Panc1 (cell line): Measurements from ENCODE around the gene ITPRIP. TPM values are rescaled to one million over a fixed set of nuclear protein-coding genes. Genes with fewer than 3 reads are reported as not detected.

Experiments used
- ATAC-seq: fragments of 200-7000 bp; cut with Tn5 transposase; 2 replicates; pipeline ENCODE4 v1.9.1; 2020; ENCODE audit warnings: mild to moderate bottlenecking, moderate library complexity
- BruUV-seq: library from RNA; stranded (reverse); fragments of 400-500 nt; replicated peaks from 2 replicates; lab custom pipeline; 2021; lab: Mats Ljungman, UMichigan
- CTCF ChIA-PET: fragments of 300-600 bp; sonication (Branson Sonifier 250); formaldehyde crosslinking; loops from one replicate; lab custom pipeline; 2022; ENCODE audit warnings: antibody characterized with exemption; lab: Charles Lee
- POLR2A ChIA-PET: fragments of 300-600 bp; sonication (Branson Sonifier 250); formaldehyde crosslinking; loops from one replicate; lab custom pipeline; 2022; ENCODE audit warnings: antibody characterized with exemption; lab: Charles Lee
- DNase-seq: peaks from one replicate; pipeline ENCODE4 v3.0.0-alpha.2; 2010; ENCODE audit warnings: low read depth, low spot score
- H3K27ac ChIP-seq: 2 replicates; pipeline ENCODE4 v1.5.1; 2011; ENCODE audit warnings: mild to moderate bottlenecking, low read length, inconsistent platforms
- H3K27me3 ChIP-seq: fragments of 200-500 bp; sonication (Bioruptor generic); 2 replicates; pipeline ENCODE4 v1.6.0; 2014; ENCODE audit warnings: low read length, inconsistent platforms; ENCODE audit not compliant: control insufficient read depth, insufficient read depth
- H3K36me3 ChIP-seq: fragments of 200-500 bp; sonication (Bioruptor generic); 2 replicates; pipeline ENCODE4 v1.5.1; 2014; ENCODE audit warnings: inconsistent platforms, mild to moderate bottlenecking, low read length, moderate library complexity; ENCODE audit not compliant: control insufficient read depth, insufficient read depth
- H3K4me1 ChIP-seq: 2 replicates; pipeline ENCODE4 v1.5.1; 2011; ENCODE audit warnings: inconsistent platforms, mild to moderate bottlenecking, low read length, moderate library complexity; ENCODE audit not compliant: control insufficient read depth, insufficient read depth
- H3K4me3 ChIP-seq, 2 experiments: 2 replicates each; pipeline ENCODE4 v1.5.1; 2011 to 2012; ENCODE audit warnings: low read depth in 2 of 2, low read length in 2 of 2, mild to moderate bottlenecking in 2 of 2, inconsistent platforms in 1 of 2, moderate library complexity in 1 of 2
- H3K9me3 ChIP-seq: fragments of 200-500 bp; sonication (Bioruptor generic); 2 replicates; pipeline ENCODE4 v1.5.1; 2014; ENCODE audit warnings: low read depth, mild to moderate bottlenecking, inconsistent platforms, low read length, moderate library complexity; ENCODE audit not compliant: control insufficient read depth, insufficient read depth
- CTCF ChIP-seq: fragments of 450-650 bp; IDR thresholded peaks from 2 replicates; pipeline ENCODE4 v1.5.1; 2017; ENCODE audit warnings: mild to moderate bottlenecking
- POLR2AphosphoS5 ChIP-seq: IDR thresholded peaks from 2 replicates; pipeline ENCODE4 v1.6.1; 2012; ENCODE audit warnings: mild to moderate bottlenecking, low read depth, low read length, moderate library complexity
- SIN3A ChIP-seq: IDR thresholded peaks from 2 replicates; pipeline ENCODE4 v1.6.1; 2012; ENCODE audit warnings: low read depth, mild to moderate bottlenecking, low read length, moderate library complexity, borderline replicate concordance; ENCODE audit not compliant: insufficient read depth
- TCF7L2 ChIP-seq: IDR thresholded peaks from 2 replicates; pipeline ENCODE4 v1.6.1; 2011; ENCODE audit warnings: mild to moderate bottlenecking, low read depth, low read length, inconsistent platforms
- in situ Hi-C: cut with HindIII; loops from 2 replicates; pipeline ENCODE4 v1.10.0; 2016; ENCODE audit warnings: low sequenced_read_pairs, low pct_unique_long_range_greater_than_20kb
- intact Hi-C: fragments of 100-400 bp; cut with micrococcal nuclease; formaldehyde crosslinking; loops from one replicate; pipeline ENCODE4 v1.10.0; 2022; ENCODE audit not compliant: unreplicated experiment
- total RNA-seq: library from RNA; stranded (reverse); gene quantifications from one replicate; pipeline ENCODE4 v1.2.1, GENCODE V29; 2021; ENCODE audit not compliant: unreplicated experiment
- TF ChIP-seq, protein P1 (sequence below), 2 experiments: IDR thresholded peaks; 2 replicates each; pipeline ENCODE4 v1.6.1; 2011 to 2012; ENCODE audit warnings: low read depth in 2 of 2, control low read depth in 1 of 2, low read length in 1 of 2, mild to moderate bottlenecking in 1 of 2, moderate library complexity in 1 of 2; ENCODE audit not compliant: insufficient read depth in 1 of 2

Gene ITPRIP
- total RNA-seq, 1 experiment from 2014 or later, result 55.0 TPM

GRCh38 chr10:104309980-104310978 is 28.0 kb downstream of the ITPRIP start:
- in situ Hi-C loops, result no loop called here
- H3K27me3 ChIP-seq, result no peaks in the 10 kb centered on the region
- H3K27ac ChIP-seq, result peak overlapping the region; percentile 59
- H3K36me3 ChIP-seq, result peaks cover 18% of the 10 kb centered on the region
- ATAC-seq, result peak; percentile 37
- POLR2A ChIA-PET, result no interaction called here
- peaks cover 50% of the 10 kb centered on the region for H3K4me1 ChIP-seq
- no peaks in the 10 kb centered on the region for H3K9me3 ChIP-seq
- no peak for DNase-seq
- TF ChIP-seq, protein P1, sequence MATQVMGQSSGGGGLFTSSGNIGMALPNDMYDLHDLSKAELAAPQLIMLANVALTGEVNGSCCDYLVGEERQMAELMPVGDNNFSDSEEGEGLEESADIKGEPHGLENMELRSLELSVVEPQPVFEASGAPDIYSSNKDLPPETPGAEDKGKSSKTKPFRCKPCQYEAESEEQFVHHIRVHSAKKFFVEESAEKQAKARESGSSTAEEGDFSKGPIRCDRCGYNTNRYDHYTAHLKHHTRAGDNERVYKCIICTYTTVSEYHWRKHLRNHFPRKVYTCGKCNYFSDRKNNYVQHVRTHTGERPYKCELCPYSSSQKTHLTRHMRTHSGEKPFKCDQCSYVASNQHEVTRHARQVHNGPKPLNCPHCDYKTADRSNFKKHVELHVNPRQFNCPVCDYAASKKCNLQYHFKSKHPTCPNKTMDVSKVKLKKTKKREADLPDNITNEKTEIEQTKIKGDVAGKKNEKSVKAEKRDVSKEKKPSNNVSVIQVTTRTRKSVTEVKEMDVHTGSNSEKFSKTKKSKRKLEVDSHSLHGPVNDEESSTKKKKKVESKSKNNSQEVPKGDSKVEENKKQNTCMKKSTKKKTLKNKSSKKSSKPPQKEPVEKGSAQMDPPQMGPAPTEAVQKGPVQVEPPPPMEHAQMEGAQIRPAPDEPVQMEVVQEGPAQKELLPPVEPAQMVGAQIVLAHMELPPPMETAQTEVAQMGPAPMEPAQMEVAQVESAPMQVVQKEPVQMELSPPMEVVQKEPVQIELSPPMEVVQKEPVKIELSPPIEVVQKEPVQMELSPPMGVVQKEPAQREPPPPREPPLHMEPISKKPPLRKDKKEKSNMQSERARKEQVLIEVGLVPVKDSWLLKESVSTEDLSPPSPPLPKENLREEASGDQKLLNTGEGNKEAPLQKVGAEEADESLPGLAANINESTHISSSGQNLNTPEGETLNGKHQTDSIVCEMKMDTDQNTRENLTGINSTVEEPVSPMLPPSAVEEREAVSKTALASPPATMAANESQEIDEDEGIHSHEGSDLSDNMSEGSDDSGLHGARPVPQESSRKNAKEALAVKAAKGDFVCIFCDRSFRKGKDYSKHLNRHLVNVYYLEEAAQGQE (IDR thresholded peaks at IDR 0.05; ENCODE audit: insufficient read depth in 1 of 2, low read depth in 2 of 2, low read length in 1 of 2), result 0 out of 4 replicates have a peak, but pooled peaks of 1 of the 2 experiments have one; percentile 27
- TF ChIP-seq SIN3A, result no peak
- TF ChIP-seq POLR2AphosphoS5, result peak; percentile 15; the same call in 1 of the 2 replicates
- TF ChIP-seq CTCF, result no peak
- TF ChIP-seq TCF7L2, result no peak
- no TSS peak for BruUV-seq
- CTCF ChIA-PET, result no interaction called here
- intact Hi-C loops, result no loop called here
- no peak overlapping the region for H3K4me3 ChIP-seq

GRCh38 chr10:104308439-104308903 is 29.8 kb downstream of the ITPRIP start:
- no peak for ATAC-seq
- ChIA-PET POLR2A (no interaction called here), CTCF (no interaction called here)
- Histone ChIP-seq H3K9me3 (no peaks in the 10 kb centered on the region), H3K36me3 (peaks cover 5% of the 10 kb centered on the region), H3K4me1 (peaks cover 54% of the 10 kb centered on the region), H3K27ac (peak overlapping the region; percentile 44; the same call in 1 of the 2 replicates), H3K27me3 (no peaks in the 10 kb centered on the region), H3K4me3 (no peak overlapping the region)
- intact Hi-C loops (no loop called here), in situ Hi-C loops (no loop called here)
- peak; percentile 33; the same call in 1 of the 2 replicates for TF ChIP-seq TCF7L2
- TF ChIP-seq SIN3A, result no peak
- no peak for TF ChIP-seq POLR2AphosphoS5
- no peak for DNase-seq
- BruUV-seq, result no TSS peak
